ENCODE results near the gene ST6GALNAC3. TPM values are rescaled to one million over a fixed set of nuclear protein-coding genes. Genes with fewer than 3 reads are reported as not detected.

Gene ST6GALNAC3
- total RNA-seq, 1 experiment from 2014 or later, result 0.82 TPM

GRCh38 chr1:76659171-76659940 lies 584.8 kb downstream of the ST6GALNAC3 start:
- Mint-ChIP-seq H3K27ac (ENCODE audit: low read depth, unreplicated experiment) (no peak overlapping the region), H3K4me1 (ENCODE audit: insufficient read depth, unreplicated experiment) (no peaks in the 10 kb centered on the region), H3K4me3 (ENCODE audit: unreplicated experiment) (no peak overlapping the region), H3K9me3 (ENCODE audit: unreplicated experiment) (peaks cover 5% of the 10 kb centered on the region), H3K27me3 (ENCODE audit: insufficient read depth, unreplicated experiment) (no peaks in the 10 kb centered on the region), H3K36me3 (ENCODE audit: insufficient read depth, unreplicated experiment) (no peaks in the 10 kb centered on the region)
- peak; percentile 39 for DNase-seq (ENCODE audit: unreplicated experiment)
- BruUV-seq (replicated peaks), result no TSS peak
- ChIA-PET CTCF (interaction anchor here (0.7 kb wide), 2 partner anchors 37 to 504 kb away, joined by 3 read pairs; no protein-coding TSS in a partner anchor), POLR2A (no interaction called here)
- intact Hi-C loops (cut with micrococcal nuclease), result no loop called here
- TF ChIP-seq, protein P1, sequence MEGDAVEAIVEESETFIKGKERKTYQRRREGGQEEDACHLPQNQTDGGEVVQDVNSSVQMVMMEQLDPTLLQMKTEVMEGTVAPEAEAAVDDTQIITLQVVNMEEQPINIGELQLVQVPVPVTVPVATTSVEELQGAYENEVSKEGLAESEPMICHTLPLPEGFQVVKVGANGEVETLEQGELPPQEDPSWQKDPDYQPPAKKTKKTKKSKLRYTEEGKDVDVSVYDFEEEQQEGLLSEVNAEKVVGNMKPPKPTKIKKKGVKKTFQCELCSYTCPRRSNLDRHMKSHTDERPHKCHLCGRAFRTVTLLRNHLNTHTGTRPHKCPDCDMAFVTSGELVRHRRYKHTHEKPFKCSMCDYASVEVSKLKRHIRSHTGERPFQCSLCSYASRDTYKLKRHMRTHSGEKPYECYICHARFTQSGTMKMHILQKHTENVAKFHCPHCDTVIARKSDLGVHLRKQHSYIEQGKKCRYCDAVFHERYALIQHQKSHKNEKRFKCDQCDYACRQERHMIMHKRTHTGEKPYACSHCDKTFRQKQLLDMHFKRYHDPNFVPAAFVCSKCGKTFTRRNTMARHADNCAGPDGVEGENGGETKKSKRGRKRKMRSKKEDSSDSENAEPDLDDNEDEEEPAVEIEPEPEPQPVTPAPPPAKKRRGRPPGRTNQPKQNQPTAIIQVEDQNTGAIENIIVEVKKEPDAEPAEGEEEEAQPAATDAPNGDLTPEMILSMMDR (IDR thresholded peaks at IDR 0.05; ENCODE audit: unreplicated experiment), result no peak

- H3K4me3 Mint-ChIP-seq (ENCODE audit: unreplicated experiment), result no peak overlapping the region
- ChIA-PET CTCF (no interaction called here), POLR2A (interaction anchor here (0.7 kb wide), 1 partner anchor 138 kb away, joined by 3 read pairs; no protein-coding TSS in a partner anchor)
- peaks cover 7% of the 10 kb centered on the region for H3K9me3 Mint-ChIP-seq (ENCODE audit: unreplicated experiment)
- BruUV-seq (replicated peaks), result no TSS peak
- no peak overlapping the region for H3K27ac Mint-ChIP-seq (ENCODE audit: low read depth, unreplicated experiment)
- TF ChIP-seq, protein P1 (IDR thresholded peaks at IDR 0.05; ENCODE audit: unreplicated experiment), result no peak
- H3K27me3 Mint-ChIP-seq (ENCODE audit: insufficient read depth, unreplicated experiment), result no peaks in the 10 kb centered on the region
- DNase-seq (ENCODE audit: unreplicated experiment), result no peak
- no peaks in the 10 kb centered on the region for H3K4me1 Mint-ChIP-seq (ENCODE audit: insufficient read depth, unreplicated experiment)
- no peaks in the 10 kb centered on the region for H3K36me3 Mint-ChIP-seq (ENCODE audit: insufficient read depth, unreplicated experiment)
- intact Hi-C loops (cut with micrococcal nuclease), result no loop called here
Measured at GRCh38 chr1:76661531-76661930, 587.0 kb downstream of the ST6GALNAC3 start.

DNA sequence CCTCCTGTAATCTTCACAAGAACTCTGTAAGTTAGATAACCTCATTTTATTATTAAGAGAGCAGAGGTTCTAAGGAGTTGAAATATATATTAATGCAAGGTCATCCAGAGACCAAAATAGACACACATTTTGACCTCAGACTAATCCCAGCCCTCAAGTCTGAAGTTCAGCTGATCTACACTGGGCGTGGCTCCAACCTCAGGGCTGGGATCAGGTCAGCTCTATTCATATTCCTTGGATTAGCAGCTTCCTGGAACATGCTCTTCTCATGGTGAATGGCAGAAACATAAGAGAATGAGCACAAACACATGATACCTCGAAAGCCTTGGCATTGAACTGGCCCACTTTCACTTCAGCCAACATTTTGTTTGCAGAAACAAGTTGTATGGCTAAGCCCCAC lies 592.0 kb downstream of the ST6GALNAC3 start:
- ChIA-PET POLR2A (interaction anchor here (0.6 kb wide), 1 partner anchor 131 kb away, joined by 3 read pairs; no protein-coding TSS in a partner anchor), CTCF (no interaction called here)
- TF ChIP-seq, protein P1 (IDR thresholded peaks at IDR 0.05; ENCODE audit: unreplicated experiment), result no peak
- H3K27ac Mint-ChIP-seq (ENCODE audit: low read depth, unreplicated experiment), result no peak overlapping the region
- no peaks in the 10 kb centered on the region for H3K4me1 Mint-ChIP-seq (ENCODE audit: insufficient read depth, unreplicated experiment)
- no peaks in the 10 kb centered on the region for H3K27me3 Mint-ChIP-seq (ENCODE audit: insufficient read depth, unreplicated experiment)
- intact Hi-C loops (cut with micrococcal nuclease), result no loop called here
- no peak overlapping the region for H3K4me3 Mint-ChIP-seq (ENCODE audit: unreplicated experiment)
- BruUV-seq (replicated peaks), result no TSS peak
- H3K9me3 Mint-ChIP-seq (ENCODE audit: unreplicated experiment), result peaks cover 15% of the 10 kb centered on the region
- no peak for DNase-seq (ENCODE audit: unreplicated experiment)
- H3K36me3 Mint-ChIP-seq (ENCODE audit: insufficient read depth, unreplicated experiment), result no peaks in the 10 kb centered on the region

- Mint-ChIP-seq H3K36me3 (ENCODE audit: insufficient read depth, unreplicated experiment) (no peaks in the 10 kb centered on the region), H3K4me3 (ENCODE audit: unreplicated experiment) (no peak overlapping the region), H3K4me1 (ENCODE audit: insufficient read depth, unreplicated experiment) (no peaks in the 10 kb centered on the region), H3K27ac (ENCODE audit: low read depth, unreplicated experiment) (no peak overlapping the region), H3K27me3 (ENCODE audit: insufficient read depth, unreplicated experiment) (no peaks in the 10 kb centered on the region), H3K9me3 (ENCODE audit: unreplicated experiment) (peaks cover 15% of the 10 kb centered on the region)
- BruUV-seq (replicated peaks), result no TSS peak
- no peak for DNase-seq (ENCODE audit: unreplicated experiment)
- TF ChIP-seq, protein P1 (IDR thresholded peaks at IDR 0.05; ENCODE audit: unreplicated experiment), result no peak
- intact Hi-C loops (cut with micrococcal nuclease), result no loop called here
- CTCF ChIA-PET, result no interaction called here
- POLR2A ChIA-PET, result interaction anchor here (0.8 kb wide), 1 partner anchor 19 kb away, joined by 3 read pairs; no protein-coding TSS in a partner anchor
Measured at GRCh38 chr1:76668046-76668445, 593.5 kb downstream of the ST6GALNAC3 start.

Measured in MCF 10A (cell line).